Choroid plexus epithelial cell (primary cell): ENCODE data around the gene SHMT2.

Source experiments
- DNase-seq: peaks from one replicate; pipeline ENCODE4 v3.0.0-alpha.2; 2010; ENCODE audit warnings: low read depth
- H3K4me3 ChIP-seq: 2 replicates; pipeline ENCODE4 v1.5.1; 2011; ENCODE audit warnings: low read depth, mild to moderate bottlenecking, control low read depth, low read length, moderate library complexity
- CTCF ChIP-seq: conservative IDR thresholded peaks from 2 replicates; pipeline ENCODE4 v1.5.1; 2011; ENCODE audit warnings: low read depth, mild to moderate bottlenecking, control low read depth, inconsistent platforms, low read length, moderate library complexity

Gene SHMT2

GRCh38 chr12:57218030-57218853 is 11.3 kb upstream of the SHMT2 start:
- H3K4me3 ChIP-seq: no peak overlapping the region
- DNase-seq: no peak
- TF ChIP-seq CTCF: no peak

GRCh38 chr12:57219205-57219992 is 10.1 kb upstream of the SHMT2 start:
- no peak for DNase-seq
- no peak overlapping the region for H3K4me3 ChIP-seq
- no peak for TF ChIP-seq CTCF

- no peak for TF ChIP-seq CTCF
- no peak for DNase-seq
- H3K4me3 ChIP-seq: no peak overlapping the region
Measured at GRCh38 chr12:57219993-57220754, 9.3 kb upstream of the SHMT2 start.

- no peak for DNase-seq
- H3K4me3 ChIP-seq: no peak overlapping the region
- no peak for TF ChIP-seq CTCF
Measured at GRCh38 chr12:57220770-57221168, 8.7 kb upstream of the SHMT2 start.

GRCh38 chr12:57221169-57221917 is 8.2 kb upstream of the SHMT2 start:
- TF ChIP-seq CTCF: no peak
- no peak for DNase-seq
- no peak overlapping the region for H3K4me3 ChIP-seq
